ENCODE results near the gene PDILT.
A peak's percentile ranks its signal among the peaks of the same experiment; 100 is the strongest.

PDILT gene

GRCh38 chr16:20359997-20360396, 44.5 kb downstream of the PDILT start:
- no peaks in the 10 kb centered on the region for H3K9me3 ChIP-seq (ENCODE audit: low read length)

GRCh38 chr16:20355114-20355782, 49.3 kb downstream of the PDILT start:
- no peak overlapping the region for H3K27ac ChIP-seq (ENCODE audit: low read depth, low read length, poor library complexity, severe bottlenecking)
- H3K36me3 ChIP-seq (ENCODE audit: insufficient read depth, low read length), result no peaks in the 10 kb centered on the region
- no peaks in the 10 kb centered on the region for H4K20me1 ChIP-seq (ENCODE audit: insufficient read depth, low read length)
- no peaks in the 10 kb centered on the region for H3K27me3 ChIP-seq (ENCODE audit: insufficient read depth, low read length)
- TF ChIP-seq EZH2 (IDR thresholded peaks at IDR 0.05; ENCODE audit: borderline replicate concordance, low read length) (no peak), CTCF (IDR thresholded peaks at IDR 0.05; ENCODE audit: low read length) (no peak)
- H3K9me2 ChIP-seq (ENCODE audit: low read depth, low read length), result no peaks in the 10 kb centered on the region
- H2AFZ ChIP-seq (ENCODE audit: low read length), result no peak overlapping the region
- H3K4me1 ChIP-seq (ENCODE audit: insufficient read depth, low read length, severe bottlenecking), result no peaks in the 10 kb centered on the region
- no peak overlapping the region for H3K9ac ChIP-seq (ENCODE audit: low read length)
- no peaks in the 10 kb centered on the region for H3K9me3 ChIP-seq (ENCODE audit: low read length)
- no peaks in the 10 kb centered on the region for H3K79me2 ChIP-seq (ENCODE audit: insufficient read depth, low read length)
- H3F3A ChIP-seq (ENCODE audit: insufficient read depth, low read length), result no peaks in the 10 kb centered on the region
- H3K4me3 ChIP-seq (ENCODE audit: low read depth, low read length, poor library complexity, severe bottlenecking), result no peak overlapping the region
- no peak overlapping the region for H3K4me2 ChIP-seq (ENCODE audit: low read length)

More at GRCh38 chr16:20359997-20360396, 44.5 kb downstream of the PDILT start:
- Histone ChIP-seq H2AFZ (ENCODE audit: low read length) (no peak overlapping the region), H3K27me3 (ENCODE audit: insufficient read depth, low read length) (no peaks in the 10 kb centered on the region), H3K36me3 (ENCODE audit: insufficient read depth, low read length) (no peaks in the 10 kb centered on the region), H3K4me3 (ENCODE audit: low read depth, low read length, poor library complexity, severe bottlenecking) (no peak overlapping the region), H4K20me1 (ENCODE audit: insufficient read depth, low read length) (no peaks in the 10 kb centered on the region), H3K79me2 (ENCODE audit: insufficient read depth, low read length) (no peaks in the 10 kb centered on the region), H3F3A (ENCODE audit: insufficient read depth, low read length) (no peaks in the 10 kb centered on the region), H3K27ac (ENCODE audit: low read depth, low read length, poor library complexity, severe bottlenecking) (no peak overlapping the region), H3K9ac (ENCODE audit: low read length) (no peak overlapping the region), H3K9me2 (ENCODE audit: low read depth, low read length) (no peaks in the 10 kb centered on the region), H3K4me2 (ENCODE audit: low read length) (no peak overlapping the region), H3K4me1 (ENCODE audit: insufficient read depth, low read length, severe bottlenecking) (no peaks in the 10 kb centered on the region)
- TF ChIP-seq CTCF (IDR thresholded peaks at IDR 0.05; ENCODE audit: low read length), result peak; percentile 47
- no peak for TF ChIP-seq EZH2 (IDR thresholded peaks at IDR 0.05; ENCODE audit: borderline replicate concordance, low read length)

- Histone ChIP-seq H3K9me3 (ENCODE audit: low read length) (no peaks in the 10 kb centered on the region), H3K36me3 (ENCODE audit: insufficient read depth, low read length) (no peaks in the 10 kb centered on the region), H4K20me1 (ENCODE audit: insufficient read depth, low read length) (no peaks in the 10 kb centered on the region), H2AFZ (ENCODE audit: low read length) (no peak overlapping the region), H3K4me1 (ENCODE audit: insufficient read depth, low read length, severe bottlenecking) (no peaks in the 10 kb centered on the region), H3K4me3 (ENCODE audit: low read depth, low read length, poor library complexity, severe bottlenecking) (no peak overlapping the region), H3K79me2 (ENCODE audit: insufficient read depth, low read length) (no peaks in the 10 kb centered on the region), H3K4me2 (ENCODE audit: low read length) (no peak overlapping the region), H3K27me3 (ENCODE audit: insufficient read depth, low read length) (no peaks in the 10 kb centered on the region), H3F3A (ENCODE audit: insufficient read depth, low read length) (no peaks in the 10 kb centered on the region), H3K9me2 (ENCODE audit: low read depth, low read length) (no peaks in the 10 kb centered on the region), H3K9ac (ENCODE audit: low read length) (no peak overlapping the region), H3K27ac (ENCODE audit: low read depth, low read length, poor library complexity, severe bottlenecking) (no peak overlapping the region)
- no peak for TF ChIP-seq EZH2 (IDR thresholded peaks at IDR 0.05; ENCODE audit: borderline replicate concordance, low read length)
- no peak for TF ChIP-seq CTCF (IDR thresholded peaks at IDR 0.05; ENCODE audit: low read length)
Observed at GRCh38 chr16:20353379-20353778, 51.2 kb downstream of the PDILT start.

All from OCI-LY1 (cell line).